Loucy (cell line): Measurements from ENCODE around the gene RGR.

ENCODE experiments used
- H2AFZ ChIP-seq: fragments of 200-600 bp; sonication (generic); 2 replicates; pipeline ENCODE4 v1.6.0; 2016; ENCODE audit warnings: antibody characterized with exemption, mild to moderate bottlenecking, low read length, moderate library complexity
- H3F3A ChIP-seq: fragments of 200-600 bp; 2 replicates; pipeline ENCODE4 v1.6.0; 2016; ENCODE audit warnings: antibody characterized with exemption, low read depth, mild to moderate bottlenecking
- H3K27me3 ChIP-seq: fragments of 200-600 bp; sonication (generic); 2 replicates; pipeline ENCODE4 v1.6.1; 2014; ENCODE audit warnings: low read length, mild to moderate bottlenecking; ENCODE audit not compliant: insufficient read depth, poor library complexity, severe bottlenecking
- H3K36me3 ChIP-seq: fragments of 200-600 bp; sonication (generic); 2 replicates; pipeline ENCODE4 v1.6.1; 2016; ENCODE audit warnings: low read length; ENCODE audit not compliant: insufficient read depth
- H3K4me1 ChIP-seq: fragments of 200-600 bp; sonication (generic); 2 replicates; pipeline ENCODE4 v1.5.1; 2014; ENCODE audit warnings: low read length, mild to moderate bottlenecking; ENCODE audit not compliant: insufficient read depth, poor library complexity, severe bottlenecking
- H3K4me2 ChIP-seq: fragments of 200-600 bp; sonication (generic); 2 replicates; pipeline ENCODE4 v1.6.0; 2014; ENCODE audit warnings: antibody characterized with exemption, low read length, low read depth, mild to moderate bottlenecking; ENCODE audit not compliant: poor library complexity, severe bottlenecking
- H3K4me3 ChIP-seq: fragments of 200-600 bp; sonication (generic); 2 replicates; pipeline ENCODE4 v1.5.1; 2014; ENCODE audit warnings: low read length, mild to moderate bottlenecking, mixed read lengths; ENCODE audit not compliant: poor library complexity, severe bottlenecking
- H3K79me2 ChIP-seq: fragments of 200-600 bp; sonication (generic); 2 replicates; pipeline ENCODE4 v1.6.1; 2014; ENCODE audit warnings: low read length; ENCODE audit not compliant: insufficient read depth
- H3K9ac ChIP-seq: fragments of 200-600 bp; sonication (generic); 2 replicates; pipeline ENCODE4 v1.6.0; 2014; ENCODE audit warnings: mild to moderate bottlenecking, low read depth, low read length, moderate library complexity; ENCODE audit not compliant: poor library complexity, severe bottlenecking
- H3K9me2 ChIP-seq: fragments of 200-600 bp; sonication (generic); replicated peaks from 2 replicates; pipeline ENCODE4 v1.6.1; 2016; ENCODE audit warnings: low read depth, low read length, mixed read lengths
- H3K9me3 ChIP-seq: fragments of 200-600 bp; sonication (generic); 2 replicates; pipeline ENCODE4 v1.6.1; 2014; ENCODE audit warnings: mild to moderate bottlenecking, antibody characterized with exemption, low read length, low read depth; ENCODE audit not compliant: insufficient read depth
- H4K20me1 ChIP-seq: fragments of 200-600 bp; sonication (generic); 2 replicates; pipeline ENCODE4 v1.6.0; 2014; ENCODE audit warnings: antibody characterized with exemption, low read length, mild to moderate bottlenecking; ENCODE audit not compliant: insufficient read depth, poor library complexity, severe bottlenecking
- EZH2phosphoT487 ChIP-seq: fragments of 200-600 bp; IDR thresholded peaks from 2 replicates; pipeline ENCODE4 v1.6.1; 2018; ENCODE audit warnings: antibody characterized with exemption, mild to moderate bottlenecking, moderate library complexity, borderline replicate concordance
- TF ChIP-seq, protein P1 (sequence below): fragments of 200-600 bp; sonication (generic); conservative IDR thresholded peaks from 2 replicates; pipeline ENCODE4 v1.5.1; 2014; ENCODE audit warnings: mild to moderate bottlenecking, antibody characterized with exemption, low read length

RGR gene

GRCh38 chr10:84205853-84206525 is 38.9 kb upstream of the RGR start:
- H3K36me3 ChIP-seq: no peaks in the 10 kb centered on the region
- no peak overlapping the region for H3K9ac ChIP-seq
- no peak overlapping the region for H3K4me2 ChIP-seq
- no peaks in the 10 kb centered on the region for H3K9me2 ChIP-seq
- H3K9me3 ChIP-seq: no peaks in the 10 kb centered on the region
- no peaks in the 10 kb centered on the region for H3K27me3 ChIP-seq
- H2AFZ ChIP-seq: no peak overlapping the region
- TF ChIP-seq, protein P1, sequence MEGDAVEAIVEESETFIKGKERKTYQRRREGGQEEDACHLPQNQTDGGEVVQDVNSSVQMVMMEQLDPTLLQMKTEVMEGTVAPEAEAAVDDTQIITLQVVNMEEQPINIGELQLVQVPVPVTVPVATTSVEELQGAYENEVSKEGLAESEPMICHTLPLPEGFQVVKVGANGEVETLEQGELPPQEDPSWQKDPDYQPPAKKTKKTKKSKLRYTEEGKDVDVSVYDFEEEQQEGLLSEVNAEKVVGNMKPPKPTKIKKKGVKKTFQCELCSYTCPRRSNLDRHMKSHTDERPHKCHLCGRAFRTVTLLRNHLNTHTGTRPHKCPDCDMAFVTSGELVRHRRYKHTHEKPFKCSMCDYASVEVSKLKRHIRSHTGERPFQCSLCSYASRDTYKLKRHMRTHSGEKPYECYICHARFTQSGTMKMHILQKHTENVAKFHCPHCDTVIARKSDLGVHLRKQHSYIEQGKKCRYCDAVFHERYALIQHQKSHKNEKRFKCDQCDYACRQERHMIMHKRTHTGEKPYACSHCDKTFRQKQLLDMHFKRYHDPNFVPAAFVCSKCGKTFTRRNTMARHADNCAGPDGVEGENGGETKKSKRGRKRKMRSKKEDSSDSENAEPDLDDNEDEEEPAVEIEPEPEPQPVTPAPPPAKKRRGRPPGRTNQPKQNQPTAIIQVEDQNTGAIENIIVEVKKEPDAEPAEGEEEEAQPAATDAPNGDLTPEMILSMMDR: no peak; the same call in 1 of the 2 replicates
- TF ChIP-seq EZH2phosphoT487: no peak
- H3K79me2 ChIP-seq: no peaks in the 10 kb centered on the region
- no peaks in the 10 kb centered on the region for H4K20me1 ChIP-seq
- no peak overlapping the region for H3K4me3 ChIP-seq
- H3F3A ChIP-seq: no peaks in the 10 kb centered on the region
- H3K4me1 ChIP-seq: no peaks in the 10 kb centered on the region

DNA sequence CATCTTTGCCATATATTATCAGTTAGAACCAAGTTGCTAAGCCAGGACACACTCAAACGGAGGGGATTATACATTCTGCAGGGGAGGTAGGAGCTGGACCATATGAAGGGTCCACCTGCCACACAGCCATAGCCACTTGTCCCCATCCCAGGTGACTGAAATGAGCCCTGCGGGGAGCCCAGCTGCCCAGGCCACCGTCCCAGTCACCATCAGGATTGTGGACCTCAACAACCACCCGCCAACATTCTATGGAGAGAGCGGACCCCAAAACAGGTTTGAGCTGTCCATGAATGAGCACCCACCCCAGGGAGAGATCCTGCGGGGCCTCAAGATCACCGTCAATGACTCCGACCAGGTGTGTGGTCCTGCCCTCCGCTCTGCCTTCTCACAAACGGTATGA is 36.8 kb upstream of the RGR start:
- Histone ChIP-seq H3K4me3 (no peak overlapping the region), H3K27me3 (no peaks in the 10 kb centered on the region), H4K20me1 (no peaks in the 10 kb centered on the region), H3K9me3 (no peaks in the 10 kb centered on the region), H3K36me3 (no peaks in the 10 kb centered on the region), H3K9me2 (no peaks in the 10 kb centered on the region), H3K9ac (no peak overlapping the region), H3K79me2 (no peaks in the 10 kb centered on the region), H3F3A (no peaks in the 10 kb centered on the region), H3K4me2 (no peak overlapping the region), H2AFZ (no peak overlapping the region), H3K4me1 (no peaks in the 10 kb centered on the region)
- TF ChIP-seq, protein P1: no peak
- TF ChIP-seq EZH2phosphoT487: no peak

DNA sequence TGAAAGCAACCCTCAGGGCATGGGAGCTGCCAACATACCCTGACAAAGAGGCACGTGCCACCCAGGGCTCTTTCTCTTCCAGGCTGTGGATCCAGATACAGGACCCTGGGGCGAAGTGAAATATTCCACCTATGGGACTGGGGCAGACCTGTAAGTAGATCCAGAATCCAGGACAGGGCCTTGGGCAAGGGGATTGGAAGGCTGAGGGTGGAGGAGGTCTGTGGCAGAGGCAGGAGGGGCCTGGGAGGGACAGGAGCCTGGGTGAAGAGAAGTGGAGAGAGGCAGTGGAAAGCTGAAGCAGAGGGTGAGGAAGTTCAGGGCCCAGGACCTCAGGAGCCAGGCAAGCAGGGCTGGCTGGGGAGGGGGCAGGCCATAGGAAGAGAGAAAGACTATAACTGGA is 33.3 kb upstream of the RGR start:
- Histone ChIP-seq H3K4me2 (no peak overlapping the region), H2AFZ (no peak overlapping the region), H3K36me3 (no peaks in the 10 kb centered on the region), H3K79me2 (no peaks in the 10 kb centered on the region), H3K4me1 (no peaks in the 10 kb centered on the region), H3K27me3 (no peaks in the 10 kb centered on the region), H3K9me3 (no peaks in the 10 kb centered on the region), H3F3A (no peaks in the 10 kb centered on the region), H3K9me2 (no peaks in the 10 kb centered on the region), H3K9ac (no peak overlapping the region), H3K4me3 (no peak overlapping the region), H4K20me1 (no peaks in the 10 kb centered on the region)
- no peak for TF ChIP-seq EZH2phosphoT487
- TF ChIP-seq, protein P1: no peak
